Suprapubic skin (tissue), 4 donors: ENCODE measurements around the gene SORL1-AS1.

Source experiments
- CTCF ChIP-seq, 2 donors: fragments of 200-600 bp in 1 of 2; fragments of 450-650 bp in 1 of 2; sonication (generic) in 1 of 2; IDR thresholded peaks; one replicate each; pipeline ENCODE4 v1.5.1; 2016 to 2019; ENCODE audit warnings: antibody characterized with exemption in 2 of 2, mild to moderate bottlenecking in 1 of 2, moderate library complexity in 1 of 2
- EP300 ChIP-seq: sonication (generic); formaldehyde crosslinking; IDR thresholded peaks from one replicate; pipeline ENCODE4 v1.6.1; 2017; ENCODE audit warnings: antibody characterized with exemption
- POLR2A ChIP-seq, 2 donors: fragments of 450-650 bp; IDR thresholded peaks; one replicate each; pipeline ENCODE4 v1.6.1; 2017; ENCODE audit warnings: antibody characterized with exemption in 2 of 2, mild to moderate bottlenecking in 2 of 2, moderate library complexity in 2 of 2
- POLR2AphosphoS5 ChIP-seq, 3 donors: sonication (generic); formaldehyde crosslinking; IDR thresholded peaks; one replicate each; pipeline ENCODE4 v1.6.1; 2017; ENCODE audit warnings: antibody characterized with exemption in 3 of 3

DNA sequence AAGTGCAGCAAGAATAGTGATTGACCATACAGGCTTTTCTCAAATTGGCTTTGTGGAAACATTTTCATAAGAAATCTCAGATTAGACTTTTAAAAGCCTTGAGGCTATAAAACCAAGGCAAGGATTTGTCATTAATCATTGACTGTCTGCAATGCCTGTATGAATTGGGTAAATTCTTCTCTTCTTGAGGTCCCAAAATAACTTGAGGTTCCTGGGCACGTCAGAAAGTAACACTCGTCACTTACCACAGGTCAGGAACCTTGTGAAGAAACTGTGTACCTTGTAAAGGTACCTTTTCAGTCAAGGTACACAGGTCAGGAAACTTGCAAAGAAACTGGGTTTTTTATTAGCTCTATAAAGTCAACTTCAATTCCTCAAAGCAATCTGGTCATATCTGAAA, 43.9 kb downstream of the SORL1-AS1 start:
- TF ChIP-seq POLR2A (IDR thresholded peaks at IDR 0.05) (no peak), CTCF (IDR thresholded peaks at IDR 0.05) (no peak), POLR2AphosphoS5 (IDR thresholded peaks at IDR 0.05) (no peak), EP300 (no peak)
